HG03045 (cell line): ENCODE measurements around the gene CRLF1.
"Not testable (repeated sequence)": the region's sequence is repeated elsewhere in the genome, so short reads cannot be mapped to it uniquely, and the experiment has no call there.

Experiments
- ATAC-seq: cut with Tn5 transposase; IDR thresholded peaks from one replicate; pipeline ENCODE4 v1.9.1; 2021; ENCODE audit warnings: mild to moderate bottlenecking, moderate library complexity; ENCODE audit not compliant: unreplicated experiment

CRLF1 gene

GRCh38 chr19:18609717-18610051, 3.1 kb upstream of the CRLF1 start:
- no peak for ATAC-seq

GRCh38 chr19:18608805-18609716, 2.5 kb upstream of the CRLF1 start:
- no peak for ATAC-seq

- ATAC-seq: no peak
Measured at GRCh38 chr19:18608102-18608804, 1.7 kb upstream of the CRLF1 start.

GRCh38 chr19:18607226-18608101, 865 bp upstream of the CRLF1 start:
- ATAC-seq: no peak

GRCh38 chr19:18605546-18606280, 886 bp downstream of the CRLF1 start:
- no peak for ATAC-seq

- no peak for ATAC-seq
Measured at GRCh38 chr19:18605196-18605545, 1.4 kb downstream of the CRLF1 start.

GRCh38 chr19:18604820-18605159, 1.8 kb downstream of the CRLF1 start:
- no peak for ATAC-seq

- ATAC-seq: no peak
Measured at GRCh38 chr19:18603958-18604819, 2.4 kb downstream of the CRLF1 start.

- ATAC-seq: no peak
Measured at GRCh38 chr19:18603255-18603957, 3.2 kb downstream of the CRLF1 start.

GRCh38 chr19:18601875-18602274, 4.7 kb downstream of the CRLF1 start:
- ATAC-seq: no peak

- not testable (repeated sequence) for ATAC-seq
Measured at GRCh38 chr19:18600692-18601397, 5.8 kb downstream of the CRLF1 start.

- ATAC-seq: no peak
Measured at GRCh38 chr19:18599485-18599884, 7.1 kb downstream of the CRLF1 start.

GRCh38 chr19:18597809-18598660, 8.6 kb downstream of the CRLF1 start:
- ATAC-seq: no peak

- no peak for ATAC-seq
Measured at GRCh38 chr19:18596752-18597157, 9.8 kb downstream of the CRLF1 start.

GRCh38 chr19:18595475-18595874, 11.1 kb downstream of the CRLF1 start:
- no peak for ATAC-seq

GRCh38 chr19:18594824-18595373, 11.7 kb downstream of the CRLF1 start:
- ATAC-seq: no peak

GRCh38 chr19:18594096-18594823, 12.3 kb downstream of the CRLF1 start:
- ATAC-seq: peak; percentile 49
